Measurements from ENCODE around the gene TCEA3. TPM values are rescaled to one million over a fixed set of nuclear protein-coding genes. Genes with fewer than 3 reads are reported as not detected.

Gene TCEA3
- total RNA-seq, 1 donor from 2014 or later: 8.8 TPM

DNA sequence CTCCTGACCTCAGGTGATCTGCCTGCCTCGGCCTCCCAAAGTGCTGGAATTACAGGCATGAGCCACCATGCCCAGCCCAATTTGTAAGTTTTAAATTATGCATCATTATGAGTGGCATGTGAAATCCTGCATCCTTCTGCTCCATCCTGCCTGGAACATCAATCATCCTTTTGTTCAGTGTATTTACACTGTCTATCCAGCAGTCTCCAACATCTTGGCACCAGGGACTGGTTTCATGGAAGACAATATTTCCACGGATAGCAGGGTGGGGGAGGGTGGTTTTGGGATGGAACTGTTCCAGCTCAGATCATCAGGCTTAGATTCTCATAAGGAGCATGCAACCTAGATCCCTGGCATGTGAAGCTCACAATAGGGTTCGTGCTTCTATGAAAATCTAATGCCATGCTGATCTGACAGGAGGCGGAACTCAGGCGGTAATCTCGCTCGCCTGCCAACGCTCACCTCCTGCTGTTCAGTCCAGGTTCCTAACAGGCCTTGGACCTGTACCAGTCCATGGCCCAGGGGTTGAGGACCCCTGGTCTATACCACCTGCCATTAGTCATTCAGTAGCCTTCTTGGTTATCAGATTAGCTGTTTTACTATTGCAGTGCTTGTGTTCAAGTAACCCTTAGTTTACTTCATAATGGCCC lies 22.2 kb upstream of the TCEA3 start:
- Mint-ChIP-seq H3K27ac (no peak overlapping the region), H3K27me3 (no peaks in the 10 kb centered on the region), H3K36me3 (peaks cover 8% of the 10 kb centered on the region), H3K4me1 (ENCODE audit: unreplicated experiment) (peaks cover 3% of the 10 kb centered on the region), H3K9me3 (no peaks in the 10 kb centered on the region), H3K4me3 (no peak overlapping the region)
- TF ChIP-seq, protein P1, sequence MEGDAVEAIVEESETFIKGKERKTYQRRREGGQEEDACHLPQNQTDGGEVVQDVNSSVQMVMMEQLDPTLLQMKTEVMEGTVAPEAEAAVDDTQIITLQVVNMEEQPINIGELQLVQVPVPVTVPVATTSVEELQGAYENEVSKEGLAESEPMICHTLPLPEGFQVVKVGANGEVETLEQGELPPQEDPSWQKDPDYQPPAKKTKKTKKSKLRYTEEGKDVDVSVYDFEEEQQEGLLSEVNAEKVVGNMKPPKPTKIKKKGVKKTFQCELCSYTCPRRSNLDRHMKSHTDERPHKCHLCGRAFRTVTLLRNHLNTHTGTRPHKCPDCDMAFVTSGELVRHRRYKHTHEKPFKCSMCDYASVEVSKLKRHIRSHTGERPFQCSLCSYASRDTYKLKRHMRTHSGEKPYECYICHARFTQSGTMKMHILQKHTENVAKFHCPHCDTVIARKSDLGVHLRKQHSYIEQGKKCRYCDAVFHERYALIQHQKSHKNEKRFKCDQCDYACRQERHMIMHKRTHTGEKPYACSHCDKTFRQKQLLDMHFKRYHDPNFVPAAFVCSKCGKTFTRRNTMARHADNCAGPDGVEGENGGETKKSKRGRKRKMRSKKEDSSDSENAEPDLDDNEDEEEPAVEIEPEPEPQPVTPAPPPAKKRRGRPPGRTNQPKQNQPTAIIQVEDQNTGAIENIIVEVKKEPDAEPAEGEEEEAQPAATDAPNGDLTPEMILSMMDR (conservative IDR thresholded peaks at IDR 0.05): no peak
- DNase-seq (ENCODE audit: extremely low spot score, unreplicated experiment): no peak

DNA sequence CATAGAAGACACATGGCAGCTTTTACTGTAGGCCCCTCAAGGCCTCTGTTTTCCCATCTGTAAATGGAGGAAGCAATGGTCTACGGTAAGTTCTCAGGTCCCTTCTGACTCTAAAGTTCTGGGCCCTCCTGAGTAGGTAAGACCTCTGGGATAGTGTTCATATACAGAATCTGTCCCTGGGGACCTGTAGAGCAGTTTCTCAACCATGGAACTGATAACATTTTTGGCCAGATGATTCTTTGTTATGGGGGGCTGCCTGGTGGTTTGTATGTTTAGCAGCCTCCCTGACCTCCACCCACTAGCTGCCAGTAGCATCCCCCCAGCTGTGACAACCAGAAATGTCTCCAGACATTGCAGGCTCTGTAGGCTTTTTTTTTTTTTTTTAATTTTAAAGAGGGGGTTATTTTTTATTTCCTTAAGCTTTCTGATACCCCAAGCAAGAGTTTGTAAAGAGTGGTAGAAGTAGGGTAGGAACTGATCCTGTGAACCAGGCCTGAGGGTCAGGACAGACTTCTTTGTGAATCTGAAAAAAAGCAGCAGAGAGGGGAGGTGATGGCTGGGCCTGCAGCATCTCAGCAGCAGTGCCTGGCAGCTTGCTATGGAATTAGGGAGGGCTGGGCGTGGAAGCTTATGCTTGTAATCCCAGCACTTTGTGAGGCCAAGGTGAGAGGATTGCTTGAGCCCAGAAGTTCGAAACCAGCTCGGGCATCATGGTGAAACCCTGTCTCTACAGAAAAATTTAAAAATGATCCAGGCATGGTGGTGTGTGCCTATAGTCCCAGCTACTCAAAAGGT lies 20.2 kb upstream of the TCEA3 start:
- no peaks in the 10 kb centered on the region for H3K9me3 Mint-ChIP-seq
- DNase-seq (ENCODE audit: extremely low spot score, unreplicated experiment): no peak
- H3K27me3 Mint-ChIP-seq: no peaks in the 10 kb centered on the region

DNA sequence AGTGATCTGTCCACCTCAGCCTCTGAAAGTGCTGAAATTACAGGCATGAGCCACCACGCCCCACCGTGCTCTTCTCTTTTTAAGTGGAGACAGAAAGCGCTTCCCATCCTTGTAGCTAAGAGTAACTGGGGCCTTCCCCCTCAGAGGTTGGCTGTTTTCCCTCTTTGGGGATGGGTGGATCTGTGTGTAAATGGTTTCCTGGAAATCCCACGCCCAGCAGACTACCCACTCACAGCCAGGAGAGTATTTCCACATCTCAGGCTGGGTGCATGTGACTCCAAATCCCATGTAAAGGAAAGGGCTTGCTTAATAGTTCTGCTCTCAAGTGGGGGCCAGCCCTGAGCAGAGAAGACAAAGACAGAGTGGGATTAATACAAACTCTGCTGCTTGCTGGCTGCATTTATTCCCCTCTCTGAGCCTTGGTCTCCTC lies 19.6 kb upstream of the TCEA3 start:
- H3K4me3 Mint-ChIP-seq: no peak overlapping the region
- no peaks in the 10 kb centered on the region for H3K9me3 Mint-ChIP-seq
- H3K36me3 Mint-ChIP-seq: peaks cover 5% of the 10 kb centered on the region
- no peak for DNase-seq (ENCODE audit: extremely low spot score, unreplicated experiment)
- H3K27me3 Mint-ChIP-seq: no peaks in the 10 kb centered on the region
- TF ChIP-seq, protein P1 (conservative IDR thresholded peaks at IDR 0.05): no peak
- no peak overlapping the region for H3K27ac Mint-ChIP-seq
- no peaks in the 10 kb centered on the region for H3K4me1 Mint-ChIP-seq (ENCODE audit: unreplicated experiment)

More for the DNA sequence above, 20.2 kb upstream of the TCEA3 start:
- Mint-ChIP-seq H3K4me1 (ENCODE audit: unreplicated experiment) (no peaks in the 10 kb centered on the region), H3K4me3 (no peak overlapping the region), H3K27ac (no peak overlapping the region), H3K36me3 (peaks cover 5% of the 10 kb centered on the region)
- TF ChIP-seq, protein P1 (conservative IDR thresholded peaks at IDR 0.05): no peak

DNA sequence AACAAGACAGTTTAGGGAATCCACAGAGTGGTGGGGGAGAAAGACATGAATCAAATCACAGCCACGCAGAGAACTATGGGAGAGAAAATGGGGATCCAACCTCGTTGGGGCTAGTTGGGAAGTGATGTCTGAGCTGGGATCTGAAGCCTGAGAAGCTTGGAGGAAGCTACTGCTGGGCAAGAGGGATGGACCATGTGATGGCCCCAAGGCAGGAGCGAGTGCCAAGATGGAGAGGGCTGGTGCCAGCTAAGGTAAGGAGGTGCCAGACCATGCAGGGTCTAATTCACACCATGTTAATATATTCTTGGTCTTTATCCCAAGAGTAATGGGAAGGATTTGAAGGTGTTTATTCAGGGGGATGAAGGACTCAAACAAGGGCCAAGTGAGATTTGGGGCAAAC lies 18.2 kb upstream of the TCEA3 start:
- no peak overlapping the region for H3K27ac Mint-ChIP-seq
- H3K9me3 Mint-ChIP-seq: no peaks in the 10 kb centered on the region
- H3K4me1 Mint-ChIP-seq (ENCODE audit: unreplicated experiment): peaks cover 4% of the 10 kb centered on the region
- H3K36me3 Mint-ChIP-seq: peaks cover 10% of the 10 kb centered on the region
- H3K4me3 Mint-ChIP-seq: no peak overlapping the region
- DNase-seq (ENCODE audit: extremely low spot score, unreplicated experiment): no peak
- H3K27me3 Mint-ChIP-seq: no peaks in the 10 kb centered on the region
- TF ChIP-seq, protein P1 (conservative IDR thresholded peaks at IDR 0.05): no peak

DNA sequence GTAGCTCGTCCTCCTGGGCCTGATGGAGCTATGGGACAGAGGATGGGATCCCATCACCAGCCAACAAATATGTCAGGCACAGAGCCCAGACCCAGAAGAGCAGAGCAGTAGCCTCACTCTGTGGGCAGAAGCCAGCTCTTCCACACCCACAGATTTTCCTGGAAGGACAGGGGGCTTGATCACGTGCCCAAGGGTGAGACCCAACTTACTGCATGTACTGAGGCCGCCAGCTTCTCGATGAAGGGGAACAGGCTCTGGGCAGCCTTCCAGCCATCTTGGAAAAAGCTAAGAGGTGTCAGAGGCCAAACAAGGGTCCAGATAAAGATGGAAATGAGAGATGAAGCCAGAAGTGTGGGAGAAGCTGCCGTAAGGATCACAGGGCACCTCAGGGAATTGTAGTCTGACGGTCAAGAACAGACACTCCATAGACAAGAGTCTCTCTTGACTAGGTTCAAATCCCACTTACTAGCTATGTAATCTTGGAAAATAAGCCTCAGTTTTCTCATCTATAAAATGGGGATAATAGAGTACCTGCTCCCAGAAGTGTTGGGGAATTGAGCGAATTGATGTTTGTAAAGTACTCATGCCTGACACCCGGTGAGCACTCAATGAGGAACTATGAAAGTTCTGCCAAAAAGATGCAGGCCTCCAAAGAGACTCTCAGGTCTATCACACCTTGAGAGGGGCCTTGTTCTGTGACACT lies 17.0 kb upstream of the TCEA3 start:
- H3K4me3 Mint-ChIP-seq: no peak overlapping the region
- peaks cover 5% of the 10 kb centered on the region for H3K4me1 Mint-ChIP-seq (ENCODE audit: unreplicated experiment)
- no peaks in the 10 kb centered on the region for H3K27me3 Mint-ChIP-seq
- peaks cover 12% of the 10 kb centered on the region for H3K36me3 Mint-ChIP-seq
- H3K27ac Mint-ChIP-seq: no peak overlapping the region
- no peak for DNase-seq (ENCODE audit: extremely low spot score, unreplicated experiment)
- no peaks in the 10 kb centered on the region for H3K9me3 Mint-ChIP-seq
- TF ChIP-seq, protein P1 (conservative IDR thresholded peaks at IDR 0.05): no peak
